ENCODE results near the gene VPS13D. TPM values are rescaled to one million over a fixed set of nuclear protein-coding genes. Genes with fewer than 3 reads are reported as not detected.

VPS13D gene
- polyA plus RNA-seq, 1 of the 3 experiments (the other 2 are of a cell fraction): 15.0 TPM

DNA sequence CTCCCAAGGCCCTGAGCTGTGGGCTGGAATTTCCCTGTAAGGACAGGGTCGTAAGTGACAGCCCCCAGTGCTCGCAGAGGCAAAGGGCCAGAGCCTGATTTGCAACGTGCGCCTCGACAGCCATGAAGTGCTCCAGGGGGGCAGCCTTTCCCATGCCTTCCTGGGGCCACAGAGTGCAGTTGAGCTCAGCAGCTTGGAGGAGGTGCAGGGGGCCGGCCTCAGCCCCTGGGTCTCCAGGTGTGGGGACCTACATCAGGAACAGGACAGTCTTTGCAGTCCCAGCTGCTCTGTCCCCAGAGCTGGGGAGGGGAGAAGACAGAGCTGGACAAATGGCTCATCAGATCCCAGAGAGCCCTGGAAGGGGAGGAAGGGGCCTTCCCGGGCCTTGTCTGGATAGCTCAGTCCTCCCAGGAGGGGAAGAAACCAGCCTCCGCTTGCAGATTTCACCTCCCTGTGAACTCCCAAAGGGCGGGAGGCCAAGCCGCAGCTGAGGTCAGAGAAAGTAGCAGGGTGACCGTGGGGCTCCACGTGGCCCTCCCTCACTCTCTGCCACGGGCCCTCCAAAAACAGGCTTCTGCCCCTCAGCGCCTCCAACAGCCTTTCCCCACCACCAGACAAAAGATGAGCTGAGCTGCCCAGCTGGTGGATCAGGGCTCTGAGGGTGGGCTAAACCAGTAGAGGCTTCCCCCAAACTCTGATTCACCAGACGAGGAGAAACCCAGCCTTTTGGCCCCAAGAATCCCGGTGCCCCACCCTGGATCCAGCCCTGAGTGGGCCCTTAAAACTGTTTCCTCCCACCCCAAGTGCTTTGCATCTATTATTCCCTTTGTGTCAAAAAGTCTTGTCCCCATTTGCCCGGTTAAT, 311.7 kb downstream of the VPS13D start (continued):
- TF ChIP-seq USF1 (IDR thresholded peaks at IDR 0.05; ENCODE audit: borderline replicate concordance, low read depth) (no peak), EP300 (IDR thresholded peaks at IDR 0.05; ENCODE audit: borderline replicate concordance in 1 of 2, low read depth in 1 of 2, low read length in 1 of 2) (no peak), TCF12 (IDR thresholded peaks at IDR 0.05) (no peak), TEAD4 (IDR thresholded peaks at IDR 0.05; ENCODE audit: borderline replicate concordance, insufficient read depth) (no peak), RCOR1 (IDR thresholded peaks at IDR 0.05; ENCODE audit: low read length) (no peak), POLR2AphosphoS5 (IDR thresholded peaks at IDR 0.05; ENCODE audit: low read depth, low read length) (no peak), TAF1 (IDR thresholded peaks at IDR 0.05; ENCODE audit: borderline replicate concordance, low read depth, low read length) (no peak)

DNA sequence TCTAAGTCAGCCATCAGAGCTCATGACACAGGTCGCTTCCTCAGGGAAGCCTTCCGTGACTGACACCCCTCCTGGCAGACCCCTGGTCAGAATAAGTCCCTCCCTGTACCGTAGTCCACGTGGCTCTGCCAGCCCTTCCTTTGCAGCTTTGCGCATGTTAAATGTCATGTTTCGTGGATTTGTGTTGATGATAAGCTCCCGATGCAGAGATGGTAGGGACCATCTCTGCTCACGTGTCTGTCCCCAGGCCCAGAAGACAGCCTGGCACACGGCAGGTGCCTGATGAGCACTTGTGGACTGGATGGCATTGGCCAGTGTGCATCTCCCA, 312.3 kb downstream of the VPS13D start:
- no peaks in the 10 kb centered on the region for H3K79me2 ChIP-seq (ENCODE audit: insufficient read depth)

More for the DNA sequence above, 312.3 kb downstream of the VPS13D start:
- Histone ChIP-seq H4K20me1 (ENCODE audit: insufficient read depth) (no peaks in the 10 kb centered on the region), H3K4me2 (no peak overlapping the region), H3K27ac (ENCODE audit: low read depth in 2 of 2, low read length in 1 of 2) (no peak overlapping the region), H3K9me3 (no peaks in the 10 kb centered on the region), H2AFZ (ENCODE audit: low read depth) (no peak overlapping the region), H3K4me3 (ENCODE audit: low read depth in 2 of 2, low read length in 1 of 2) (no peak overlapping the region), H3F3A (replicated peaks; ENCODE audit: insufficient read depth) (peaks cover 4% of the 10 kb centered on the region), H3K36me3 (replicated peaks in 1 of 2; ENCODE audit: control insufficient read depth in 1 of 2, insufficient read depth in 2 of 2, low read length in 1 of 2) (no peaks in the 10 kb centered on the region), H3K4me1 (ENCODE audit: control insufficient read depth in 1 of 2, insufficient read depth in 2 of 2, low read depth in 1 of 2, low read length in 1 of 2) (peaks cover 0 to 4% of the 10 kb centered on the region in 2 experiments; a peak in 1 of 4 replicates), H3K27me3 (ENCODE audit: insufficient read depth) (no peaks in the 10 kb centered on the region), H3K9ac (no peak overlapping the region), H3K9me2 (no peaks in the 10 kb centered on the region)
- ChIA-PET CTCF (interaction anchor here (0.9 kb wide), 1 partner anchor 14 kb away, joined by 3 read pairs; no protein-coding TSS in a partner anchor), POLR2A (no interaction called here)
- WGBS (ENCODE audit: low lambda C conversion rate): 95% methylated on average over 9 of the region's 9 CpGs
- DNase-seq: no peak
- TF ChIP-seq MXI1 (IDR thresholded peaks at IDR 0.05; ENCODE audit: low read depth, low read length) (no peak), FOXJ3 (CRISPR knock-in tag; IDR thresholded peaks at IDR 0.05) (no peak), TAF1 (IDR thresholded peaks at IDR 0.05; ENCODE audit: borderline replicate concordance, low read depth, low read length) (no peak), TCF12 (IDR thresholded peaks at IDR 0.05) (no peak), NRF1 (IDR thresholded peaks at IDR 0.05; ENCODE audit: low read depth, low read length) (no peak), GABPA (IDR thresholded peaks at IDR 0.05; ENCODE audit: low read depth) (no peak), REST (IDR thresholded peaks at IDR 0.05; ENCODE audit: low read depth, low read length) (no peak), POLR2AphosphoS5 (IDR thresholded peaks at IDR 0.05; ENCODE audit: low read depth, low read length) (no peak), SMC3 (IDR thresholded peaks at IDR 0.05; ENCODE audit: low read depth, low read length) (no peak), RFX5 (IDR thresholded peaks at IDR 0.05; ENCODE audit: low read length) (no peak), PBX3 (IDR thresholded peaks at IDR 0.05) (no peak), JUND (IDR thresholded peaks at IDR 0.05) (no peak), RCOR1 (IDR thresholded peaks at IDR 0.05; ENCODE audit: low read length) (no peak), USF1 (IDR thresholded peaks at IDR 0.05; ENCODE audit: borderline replicate concordance, low read depth) (no peak), MEF2A (IDR thresholded peaks at IDR 0.05; ENCODE audit: borderline replicate concordance, low read depth) (no peak), RAD21 (IDR thresholded peaks at IDR 0.05; ENCODE audit: low read length) (no peak), RXRA (IDR thresholded peaks at IDR 0.05; ENCODE audit: borderline replicate concordance, low read depth) (no peak)
- TF ChIP-seq, protein P1, sequence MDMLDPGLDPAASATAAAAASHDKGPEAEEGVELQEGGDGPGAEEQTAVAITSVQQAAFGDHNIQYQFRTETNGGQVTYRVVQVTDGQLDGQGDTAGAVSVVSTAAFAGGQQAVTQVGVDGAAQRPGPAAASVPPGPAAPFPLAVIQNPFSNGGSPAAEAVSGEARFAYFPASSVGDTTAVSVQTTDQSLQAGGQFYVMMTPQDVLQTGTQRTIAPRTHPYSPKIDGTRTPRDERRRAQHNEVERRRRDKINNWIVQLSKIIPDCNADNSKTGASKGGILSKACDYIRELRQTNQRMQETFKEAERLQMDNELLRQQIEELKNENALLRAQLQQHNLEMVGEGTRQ (IDR thresholded peaks at IDR 0.05; ENCODE audit: borderline replicate concordance, low read depth, low read length): no peak
- TF ChIP-seq, protein P2, sequence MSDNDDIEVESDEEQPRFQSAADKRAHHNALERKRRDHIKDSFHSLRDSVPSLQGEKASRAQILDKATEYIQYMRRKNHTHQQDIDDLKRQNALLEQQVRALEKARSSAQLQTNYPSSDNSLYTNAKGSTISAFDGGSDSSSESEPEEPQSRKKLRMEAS (IDR thresholded peaks at IDR 0.05; ENCODE audit: low read depth): no peak

All from SK-N-SH (cell line).